Tibial nerve (tissue), 3 donors: Measurements from ENCODE around the gene HOMER2.
"Not testable (repeated sequence)": the region's sequence is repeated elsewhere in the genome, so short reads cannot be mapped to it uniquely, and the experiment has no call there.

ENCODE experiments used
- CTCF ChIP-seq, 5 experiments: fragments of 200-600 bp in 3 of 5; fragments of 450-650 bp in 2 of 5; sonication (generic) in 3 of 5; IDR thresholded peaks; one replicate each; pipeline ENCODE4 v1.5.1; 2016 to 2019; ENCODE audit warnings: antibody characterized with exemption in 5 of 5, mild to moderate bottlenecking in 3 of 5, moderate library complexity in 2 of 5
- POLR2A ChIP-seq, 2 donors: fragments of 450-650 bp; IDR thresholded peaks; one replicate each; pipeline ENCODE4 v1.6.1; 2017; ENCODE audit warnings: antibody characterized with exemption in 2 of 2, mild to moderate bottlenecking in 2 of 2, moderate library complexity in 2 of 2

- not testable (repeated sequence) for TF ChIP-seq POLR2A, CTCF (IDR thresholded peaks at IDR 0.05)
These were observed 131.1 kb downstream of the HOMER2 start for GRCh38 chr15:82821396-82821795.
